HL-60 (cell line): ENCODE results near the gene GRID1.

Source experiments
- DNase-seq, 2 experiments: peaks; one replicate each; pipeline ENCODE4 v3.0.0-alpha.2; 2010 to 2020; ENCODE audit warnings: low read depth in 1 of 2, low spot score in 1 of 2
- H3K27ac ChIP-seq: fragments of 250-450 bp; sonication (Bioruptor Pico); replicated peaks from 2 replicates; pipeline ENCODE4 v1.5.1; 2020; ENCODE audit warnings: mild to moderate bottlenecking, moderate library complexity
- H3K27me3 ChIP-seq: fragments of 250-450 bp; sonication (Bioruptor Pico); 2 replicates; pipeline ENCODE4 v1.5.1; 2021; ENCODE audit warnings: mild to moderate bottlenecking, moderate library complexity; ENCODE audit not compliant: insufficient read depth, poor library complexity, severe bottlenecking
- H3K4me3 ChIP-seq: replicated peaks from 2 replicates; pipeline ENCODE4 v1.5.1; 2011; ENCODE audit warnings: mild to moderate bottlenecking, control low read depth, low read length; ENCODE audit not compliant: insufficient read depth
- CTCF ChIP-seq: IDR thresholded peaks from one replicate; pipeline ENCODE4 v1.5.1; 2011; ENCODE audit warnings: low read length, control low read depth, inconsistent platforms; ENCODE audit not compliant: insufficient read depth
- GABPA ChIP-seq: IDR thresholded peaks from 2 replicates; pipeline ENCODE4 v1.6.1; 2012; ENCODE audit warnings: low read depth
- POLR2AphosphoS5 ChIP-seq: IDR thresholded peaks from 2 replicates; pipeline ENCODE4 v1.6.1; 2012; ENCODE audit warnings: low read depth
- REST ChIP-seq: IDR thresholded peaks from 2 replicates; pipeline ENCODE4 v1.6.1; 2012; ENCODE audit warnings: low read depth; ENCODE audit not compliant: insufficient replicate concordance
- SPI1 ChIP-seq: IDR thresholded peaks from 2 replicates; pipeline ENCODE4 v1.6.1; 2012; ENCODE audit warnings: low read depth, mild to moderate bottlenecking, borderline replicate concordance

Gene GRID1

GRCh38 chr10:86346799-86347665 lies 19.6 kb downstream of the GRID1 start:
- no peak for DNase-seq
- Histone ChIP-seq H3K4me3 (no peak overlapping the region), H3K27me3 (no peaks in the 10 kb centered on the region), H3K27ac (no peak overlapping the region)
- TF ChIP-seq CTCF (no peak), SPI1 (no peak), REST (no peak), GABPA (no peak), POLR2AphosphoS5 (no peak)

- Histone ChIP-seq H3K27ac (no peak overlapping the region), H3K4me3 (no peak overlapping the region), H3K27me3 (no peaks in the 10 kb centered on the region)
- no peak for DNase-seq
- TF ChIP-seq POLR2AphosphoS5 (no peak), SPI1 (no peak), REST (peak; percentile 79), CTCF (no peak), GABPA (no peak)
Observed at GRCh38 chr10:86345859-86346798, 20.5 kb downstream of the GRID1 start.

- Histone ChIP-seq H3K4me3 (no peak overlapping the region), H3K27me3 (no peaks in the 10 kb centered on the region), H3K27ac (no peak overlapping the region)
- DNase-seq = no peak
- TF ChIP-seq CTCF (no peak), GABPA (no peak), SPI1 (no peak), POLR2AphosphoS5 (no peak), REST (no peak)
Observed at GRCh38 chr10:86345296-86345858, 21.2 kb downstream of the GRID1 start.
